Measurements from ENCODE around the gene OR1K1.

GRCh38 chr9:122808141-122808540 lies 8.2 kb downstream of the OR1K1 start:
- no peak for TF ChIP-seq CTCF (optimal IDR thresholded peaks at IDR 0.05 in 1 of 3, IDR thresholded peaks at IDR 0.05 in 1 of 3, conservative IDR thresholded peaks at IDR 0.05 in 1 of 3; ENCODE audit: extremely low read depth in 1 of 3, insufficient read depth in 2 of 3, low read length in 3 of 3)
- no peak for TF ChIP-seq EZH2 (IDR thresholded peaks at IDR 0.05; ENCODE audit: low read length)

Measured in keratinocyte (primary cell).